Measurements from ENCODE around the gene NOP14.

The NOP14 gene

GRCh38 chr4:2914256-2915126 lies 48.7 kb downstream of the NOP14 start:
- no peak for DNase-seq (ENCODE audit: low spot score)

GRCh38 chr4:2913168-2913567 lies 50.0 kb downstream of the NOP14 start:
- no peak for DNase-seq (ENCODE audit: low spot score)

DNA sequence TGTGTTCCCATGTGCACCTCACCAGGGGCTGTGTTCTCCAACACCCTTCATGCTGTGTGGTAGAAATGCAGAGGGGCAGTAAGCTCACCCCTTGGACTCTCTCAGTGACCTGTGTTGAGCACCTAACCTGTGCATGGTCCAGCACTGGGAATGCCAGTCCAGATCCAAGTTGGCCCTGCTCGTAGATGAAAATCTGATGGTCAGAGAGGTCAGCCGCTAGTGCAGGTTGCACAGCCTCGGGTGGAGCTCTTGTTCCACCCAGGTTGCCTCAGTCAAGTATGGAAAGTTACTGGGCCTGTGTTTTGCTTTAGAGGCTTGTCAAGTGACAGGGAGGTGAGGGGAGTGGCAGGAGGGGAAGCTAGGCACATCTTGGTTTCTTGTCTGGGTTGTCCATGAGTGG lies 51.3 kb downstream of the NOP14 start:
- no peak for DNase-seq (ENCODE audit: low spot score)

- no peak for DNase-seq (ENCODE audit: low spot score)
Measured at GRCh38 chr4:2910409-2910808, 52.8 kb downstream of the NOP14 start.

DNA sequence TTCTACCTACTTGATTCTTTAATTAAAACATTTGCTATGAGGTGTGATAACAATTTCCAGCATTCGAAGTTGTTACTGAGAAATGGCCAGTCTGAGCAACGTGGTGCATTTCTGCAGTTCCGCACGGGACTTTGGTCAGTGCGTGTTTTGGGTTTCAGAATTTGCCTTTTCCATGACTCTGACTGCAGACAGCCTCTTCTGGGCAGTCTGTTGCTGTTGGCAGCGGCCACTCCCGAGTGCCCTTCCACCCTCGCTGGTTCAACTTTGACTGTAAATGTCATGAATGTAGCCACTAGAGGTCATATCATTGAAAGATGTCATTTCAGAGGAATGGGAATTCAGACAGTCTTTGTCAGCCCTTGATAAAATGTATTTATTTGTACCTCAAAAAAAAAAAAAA lies 53.6 kb downstream of the NOP14 start:
- no peak for DNase-seq (ENCODE audit: low spot score)

GRCh38 chr4:2908686-2909085 lies 54.5 kb downstream of the NOP14 start:
- DNase-seq (ENCODE audit: low spot score), result no peak

- no peak for DNase-seq (ENCODE audit: low spot score)
Measured at GRCh38 chr4:2907706-2908293, 55.4 kb downstream of the NOP14 start.

DNA sequence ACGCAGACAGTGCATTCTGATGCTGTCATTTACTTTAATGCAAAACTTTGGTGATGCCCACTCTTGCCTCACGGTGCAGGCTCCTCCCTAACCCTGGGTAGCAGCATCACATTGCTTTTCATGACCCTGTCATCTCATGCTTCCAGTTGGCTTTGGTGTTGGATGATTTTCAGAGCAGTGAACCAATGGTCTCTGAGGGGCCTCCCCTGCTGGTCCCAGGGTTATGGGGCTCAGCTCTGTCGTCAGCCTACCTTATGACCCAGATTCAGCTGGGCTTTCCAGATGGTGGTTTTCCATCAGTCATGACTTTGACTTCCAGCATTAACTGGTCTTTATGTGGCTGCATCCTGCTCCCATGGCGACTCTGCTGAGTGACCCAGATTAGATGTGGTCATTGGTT lies 56.0 kb downstream of the NOP14 start:
- DNase-seq (ENCODE audit: low spot score), result no peak

DNA sequence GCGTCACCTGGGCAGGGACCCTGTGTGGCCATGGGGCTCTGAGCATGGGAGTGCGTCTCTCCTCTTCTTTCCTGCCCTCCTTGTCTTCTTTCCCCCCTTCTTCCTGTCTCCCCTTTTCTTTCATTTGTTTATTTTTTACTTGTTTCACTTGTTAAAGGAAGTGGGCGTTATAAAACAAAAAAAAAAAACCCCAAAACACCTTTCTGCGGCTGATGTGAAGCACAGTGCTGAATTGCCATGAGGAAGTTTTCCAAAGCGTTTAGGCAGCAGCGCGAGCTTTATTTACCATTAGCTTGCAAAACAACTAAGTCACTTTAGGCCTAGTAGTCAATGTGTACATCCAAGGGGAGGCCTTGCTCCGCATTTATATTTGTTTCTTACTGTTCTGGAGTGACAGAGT lies 57.0 kb downstream of the NOP14 start:
- no peak for DNase-seq (ENCODE audit: low spot score)

DNA sequence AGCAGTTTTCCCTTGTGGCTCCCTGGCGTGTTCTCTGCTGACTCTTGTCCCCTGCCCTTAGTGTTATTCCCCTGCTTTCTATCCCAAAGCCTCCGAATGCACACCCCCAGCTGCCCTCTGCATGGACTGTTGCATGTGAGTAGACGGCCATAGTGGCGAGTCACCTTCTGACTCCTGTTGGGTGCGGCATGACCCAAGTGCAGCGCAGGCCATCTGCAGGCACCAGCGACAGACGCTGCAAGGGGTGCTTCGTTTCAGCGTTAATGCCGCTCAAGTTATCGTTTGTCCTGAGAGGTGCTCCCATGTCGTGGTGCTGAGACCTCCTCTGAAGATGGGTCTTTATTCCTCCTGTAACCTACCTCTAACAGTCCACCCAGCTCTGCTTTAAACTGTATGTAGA lies 57.7 kb downstream of the NOP14 start:
- DNase-seq (ENCODE audit: low spot score), result no peak

GRCh38 chr4:2902126-2902525 lies 61.1 kb downstream of the NOP14 start:
- no peak for DNase-seq (ENCODE audit: low spot score)

GRCh38 chr4:2901186-2901585 lies 62.0 kb downstream of the NOP14 start:
- DNase-seq (ENCODE audit: low spot score), result no peak

GRCh38 chr4:2900741-2901140 lies 62.5 kb downstream of the NOP14 start:
- no peak for DNase-seq (ENCODE audit: low spot score)

DNA sequence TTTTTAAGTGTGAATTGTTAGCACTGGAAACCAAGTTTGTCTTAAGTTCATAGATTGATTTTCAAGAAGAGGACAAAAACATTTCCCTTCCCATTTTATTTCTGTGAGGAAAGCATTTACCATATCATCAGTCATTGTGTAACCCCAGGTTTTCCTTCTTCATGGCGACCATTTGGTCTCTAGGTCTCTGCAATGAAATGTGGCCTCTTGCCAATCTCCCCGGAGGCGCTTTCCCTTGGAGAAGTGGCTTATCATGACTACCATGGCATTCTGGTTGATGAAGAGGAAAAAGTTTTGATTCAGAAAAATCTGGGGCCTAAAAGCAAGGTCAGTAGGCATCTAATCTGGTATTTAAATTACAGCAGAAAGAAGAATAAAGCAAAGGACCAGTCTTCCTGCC lies 65.2 kb downstream of the NOP14 start:
- no peak for DNase-seq (ENCODE audit: low spot score)

- peak; percentile 45 for DNase-seq (ENCODE audit: low spot score)
Measured at GRCh38 chr4:2893772-2894171, 69.4 kb downstream of the NOP14 start.

DNA sequence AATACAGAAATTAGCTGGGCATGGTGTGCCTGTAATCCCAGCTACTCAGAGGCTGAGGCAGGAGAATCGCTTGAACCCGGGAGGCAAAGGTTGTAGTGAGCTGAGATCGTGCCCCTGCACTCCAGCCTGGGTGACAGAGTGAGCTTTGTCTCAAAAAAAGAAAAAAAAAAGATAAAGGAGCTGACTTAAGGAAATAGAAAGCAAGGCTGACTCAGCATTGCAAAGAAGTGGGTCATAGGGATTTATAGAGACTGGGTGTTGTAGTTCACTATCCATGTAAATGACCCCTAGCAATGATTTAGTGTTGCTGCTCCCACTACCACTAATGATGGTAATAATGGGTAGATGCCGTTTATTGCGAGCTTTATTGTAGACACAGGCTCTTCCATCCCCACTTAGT lies 71.9 kb downstream of the NOP14 start:
- DNase-seq (ENCODE audit: low spot score), result no peak

DNA sequence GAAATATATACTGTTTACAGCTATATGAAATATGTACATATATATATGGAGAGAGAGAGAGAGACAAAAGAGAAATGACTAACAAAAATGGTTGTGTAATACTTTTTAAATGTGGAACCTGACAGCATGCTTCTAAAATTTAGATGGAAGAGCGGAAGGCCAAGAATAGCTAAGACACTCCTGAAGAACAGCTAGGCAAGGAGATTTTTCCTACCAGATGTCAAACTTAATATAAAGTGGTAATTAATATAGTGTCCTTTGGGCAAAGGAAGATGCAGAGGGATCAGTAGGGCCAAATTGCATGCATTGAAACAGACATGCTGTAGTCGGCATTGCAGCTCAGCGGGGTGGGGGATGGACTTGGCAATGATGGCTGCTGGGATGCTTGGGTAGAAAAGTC lies 74.3 kb downstream of the NOP14 start:
- no peak for DNase-seq (ENCODE audit: low spot score)

All from Ammon's horn (tissue), 1 donor.